ENCODE results near the gene PARVB.
"Not testable (repeated sequence)": the region's sequence is repeated elsewhere in the genome, so short reads cannot be mapped to it uniquely, and the experiment has no call there.

Gene PARVB

GRCh38 chr22:43998679-43999264 is 25.3 kb upstream of the PARVB start:
- DNase-seq (ENCODE audit: low read depth): no peak

GRCh38 chr22:43999378-43999777 is 24.7 kb upstream of the PARVB start:
- DNase-seq (ENCODE audit: low read depth): no peak

GRCh38 chr22:44000123-44000522 is 24.0 kb upstream of the PARVB start:
- peak; percentile 20 for DNase-seq (ENCODE audit: low read depth)

DNA sequence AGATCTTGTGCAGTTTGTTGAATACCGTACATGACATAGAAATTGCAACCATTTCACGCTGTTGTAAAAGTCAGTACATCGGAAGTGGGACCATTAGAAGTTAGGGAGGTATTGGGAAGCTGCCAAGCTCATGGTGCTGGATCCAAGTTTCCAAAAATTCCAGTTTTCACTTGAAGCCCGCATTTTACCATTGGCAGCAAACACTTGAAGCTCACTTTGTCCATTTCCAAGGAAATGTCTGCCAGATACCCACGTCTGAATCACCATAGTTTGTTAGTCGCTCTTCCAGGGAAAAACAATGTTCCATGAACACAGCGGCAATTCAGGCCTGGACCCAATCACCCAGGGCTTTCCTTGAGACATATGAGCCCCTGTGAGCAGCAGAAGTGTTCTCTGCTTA is 22.6 kb upstream of the PARVB start:
- DNase-seq (ENCODE audit: low read depth): no peak

DNA sequence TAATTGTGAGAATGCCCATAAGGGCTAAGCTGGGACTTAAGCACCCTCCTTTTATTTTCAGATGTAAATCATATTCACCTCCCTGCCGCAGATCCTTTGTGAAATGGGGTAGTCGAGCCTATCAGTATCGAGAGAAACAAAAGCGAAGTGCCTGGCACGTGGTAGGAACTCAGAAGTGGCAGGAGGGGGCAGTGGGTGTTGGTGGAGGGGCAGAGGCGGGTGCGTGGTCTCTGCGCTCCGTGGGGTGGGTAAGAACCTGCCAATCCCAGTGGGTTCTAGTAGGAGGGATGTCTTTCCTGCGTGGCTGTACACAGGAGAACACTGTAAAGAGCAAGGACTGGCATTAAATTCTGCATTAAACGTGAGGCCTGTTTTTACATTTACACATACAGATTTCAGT is 21.8 kb upstream of the PARVB start:
- DNase-seq (ENCODE audit: low read depth): no peak

- no peak for DNase-seq (ENCODE audit: low read depth)
Measured at GRCh38 chr22:44002997-44003396, 21.1 kb upstream of the PARVB start.

- DNase-seq (ENCODE audit: low read depth): no peak
Measured at GRCh38 chr22:44003405-44004103, 20.5 kb upstream of the PARVB start.

GRCh38 chr22:44004104-44004460 is 20.0 kb upstream of the PARVB start:
- no peak for DNase-seq (ENCODE audit: low read depth)

DNA sequence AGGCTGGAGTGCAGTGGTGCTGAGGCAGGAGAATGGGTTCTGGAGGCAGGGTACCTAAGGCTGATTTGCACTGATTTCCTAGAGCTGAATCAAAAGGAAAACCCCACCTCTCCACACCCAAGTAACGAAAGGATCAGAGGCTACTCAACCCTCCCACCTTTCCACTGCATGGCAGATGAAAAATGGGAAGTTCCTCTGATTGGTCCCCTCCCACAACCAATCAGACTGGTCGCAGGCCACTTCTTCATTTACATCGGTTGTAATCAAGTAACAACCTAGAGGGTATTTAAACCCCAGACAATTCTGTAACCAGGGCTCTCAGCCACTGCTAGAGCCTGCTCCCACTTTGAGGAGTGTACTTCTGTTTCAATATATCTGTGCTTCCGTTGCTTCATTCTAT is 18.6 kb upstream of the PARVB start:
- no peak for DNase-seq (ENCODE audit: low read depth)

- DNase-seq (ENCODE audit: low read depth): no peak
Measured at GRCh38 chr22:44012162-44012561, 11.9 kb upstream of the PARVB start.

DNA sequence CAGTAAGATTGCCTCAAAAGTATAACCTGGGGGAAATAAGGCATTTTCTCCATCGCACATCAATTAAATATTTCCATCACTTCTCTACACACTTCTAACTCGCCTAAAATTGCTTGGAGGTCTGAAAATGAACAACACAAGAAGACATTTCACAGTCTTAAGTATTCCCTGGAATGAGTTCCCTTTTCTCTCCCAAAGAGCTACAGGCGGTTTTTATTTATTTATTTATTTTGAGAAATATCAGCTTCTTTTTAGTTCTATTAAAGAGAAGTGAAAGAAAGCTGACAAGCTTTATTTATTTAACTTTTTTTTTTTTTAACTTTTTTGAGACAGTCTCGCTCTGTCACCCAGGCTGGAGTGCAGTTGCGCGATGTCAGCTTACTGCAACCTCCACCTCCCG is 11.5 kb upstream of the PARVB start:
- DNase-seq (ENCODE audit: low read depth): no peak

- no peak for DNase-seq (ENCODE audit: low read depth)
Measured at GRCh38 chr22:44014241-44014640, 9.9 kb upstream of the PARVB start.

DNA sequence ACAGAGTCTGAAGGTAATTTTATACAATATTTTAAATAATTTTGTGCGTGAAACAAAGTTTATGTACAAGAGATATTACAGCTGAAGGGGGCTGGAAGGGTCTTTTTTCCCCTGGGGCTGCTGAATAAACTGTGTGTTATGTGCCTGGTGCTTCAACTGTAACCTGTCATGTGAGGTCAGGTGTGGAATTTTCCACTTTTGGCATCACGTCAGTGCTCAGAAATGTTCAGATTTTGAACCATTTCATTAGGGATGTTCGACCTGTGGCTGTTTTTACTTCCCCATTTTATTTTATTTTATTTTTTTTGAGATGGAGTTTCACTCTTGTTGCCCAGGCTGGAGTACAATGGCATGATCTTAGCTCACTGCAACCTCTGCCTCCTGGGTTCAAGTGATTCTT is 7.5 kb upstream of the PARVB start:
- not testable (repeated sequence) for DNase-seq (ENCODE audit: low read depth)

DNA sequence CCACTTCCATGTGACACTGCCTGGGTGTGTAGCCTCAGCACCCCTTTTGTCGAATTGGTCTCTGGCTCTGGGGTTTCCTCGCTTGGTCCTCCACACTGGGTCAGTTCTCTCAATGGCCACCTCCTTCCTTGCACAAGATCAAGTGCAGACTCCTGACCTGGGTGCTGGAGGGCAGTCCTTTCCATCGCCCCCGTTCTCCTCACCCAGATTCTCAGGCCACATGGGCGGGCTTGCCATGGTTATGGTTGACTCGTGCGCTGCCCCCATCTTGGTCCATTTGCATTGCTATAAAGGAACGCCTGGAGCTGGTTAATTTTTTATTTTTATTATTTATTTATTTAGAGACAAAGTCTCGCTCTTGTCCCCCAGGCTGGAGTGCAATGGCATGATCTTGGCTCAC is 5.5 kb upstream of the PARVB start:
- DNase-seq (ENCODE audit: low read depth): no peak

- DNase-seq (ENCODE audit: low read depth): no peak
Measured at GRCh38 chr22:44019416-44019815, 4.7 kb upstream of the PARVB start.

DNA sequence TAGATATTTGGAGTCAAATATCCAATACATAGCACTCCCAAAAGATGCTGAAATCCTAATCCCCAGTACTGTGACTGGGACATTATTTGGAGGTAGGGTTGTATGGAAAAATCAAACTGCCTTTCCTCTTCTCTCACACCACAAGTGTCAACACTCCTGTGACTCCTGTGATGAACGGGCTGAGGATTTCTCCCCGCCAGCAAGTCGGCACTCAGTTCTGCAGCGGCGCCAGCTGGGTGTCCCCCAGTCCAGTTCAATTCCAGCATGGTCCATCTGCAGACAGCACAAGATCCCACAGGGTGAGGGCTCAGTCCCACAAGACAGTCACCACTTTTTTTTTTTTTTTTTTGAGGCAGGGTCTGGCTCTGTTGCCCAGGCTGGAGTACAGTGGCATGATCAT is 4.3 kb upstream of the PARVB start:
- DNase-seq (ENCODE audit: low read depth): no peak

DNA sequence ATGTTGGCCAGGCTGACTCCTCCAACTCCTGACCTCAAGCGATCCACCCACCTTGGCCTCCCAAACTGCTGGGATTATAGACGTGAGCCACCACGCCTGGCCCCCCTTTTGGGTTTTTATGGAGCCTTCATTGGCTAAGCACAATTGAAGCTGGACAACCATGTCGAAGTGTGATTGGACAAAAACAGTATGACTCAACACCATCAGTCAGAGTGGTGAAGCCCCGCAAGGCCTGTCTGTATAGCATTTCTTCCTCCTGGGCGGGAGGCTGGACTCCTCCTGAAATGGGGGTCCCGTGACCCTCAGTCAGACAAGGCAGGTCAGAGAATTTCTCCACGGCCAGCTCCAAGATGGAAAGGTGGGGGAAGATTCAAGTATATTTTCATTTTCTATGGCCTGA is 3.1 kb upstream of the PARVB start:
- peak; percentile 54 for DNase-seq (ENCODE audit: low read depth)

GRCh38 chr22:44023404-44024287 is 456 bp upstream of the PARVB start:
- peak; percentile 34 for DNase-seq (ENCODE audit: low read depth)

GRCh38 chr22:44025171-44026065 is 1.3 kb downstream of the PARVB start:
- DNase-seq (ENCODE audit: low read depth): no peak

DNA sequence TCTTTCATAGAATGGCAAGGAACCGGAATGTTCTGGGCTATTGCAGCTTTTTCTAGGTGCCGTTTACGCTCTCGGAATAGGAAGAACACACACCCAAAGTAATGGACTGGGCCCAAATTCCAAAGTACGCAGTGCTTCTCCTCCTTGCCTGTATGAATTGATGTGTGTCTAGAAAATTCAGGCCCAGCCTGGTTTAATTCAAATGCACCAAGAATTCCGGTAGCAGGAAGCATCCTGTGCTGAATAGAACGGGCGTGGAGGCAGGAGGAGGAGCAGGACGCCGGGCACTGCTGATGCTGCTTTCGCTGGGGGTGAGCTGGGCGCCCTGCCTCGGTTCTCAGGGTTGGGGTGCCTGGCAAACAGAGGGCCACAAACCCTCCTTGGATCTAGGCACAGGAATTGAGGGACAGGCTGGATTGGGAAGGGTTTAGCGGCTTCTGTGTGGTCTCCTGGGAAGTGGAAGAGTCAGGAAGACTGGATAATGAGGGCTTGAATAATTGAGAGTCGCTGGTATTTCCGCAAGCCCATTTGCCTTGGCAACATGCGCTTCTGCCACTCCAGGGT is 2.0 kb downstream of the PARVB start:
- DNase-seq (ENCODE audit: low read depth): no peak

DNA sequence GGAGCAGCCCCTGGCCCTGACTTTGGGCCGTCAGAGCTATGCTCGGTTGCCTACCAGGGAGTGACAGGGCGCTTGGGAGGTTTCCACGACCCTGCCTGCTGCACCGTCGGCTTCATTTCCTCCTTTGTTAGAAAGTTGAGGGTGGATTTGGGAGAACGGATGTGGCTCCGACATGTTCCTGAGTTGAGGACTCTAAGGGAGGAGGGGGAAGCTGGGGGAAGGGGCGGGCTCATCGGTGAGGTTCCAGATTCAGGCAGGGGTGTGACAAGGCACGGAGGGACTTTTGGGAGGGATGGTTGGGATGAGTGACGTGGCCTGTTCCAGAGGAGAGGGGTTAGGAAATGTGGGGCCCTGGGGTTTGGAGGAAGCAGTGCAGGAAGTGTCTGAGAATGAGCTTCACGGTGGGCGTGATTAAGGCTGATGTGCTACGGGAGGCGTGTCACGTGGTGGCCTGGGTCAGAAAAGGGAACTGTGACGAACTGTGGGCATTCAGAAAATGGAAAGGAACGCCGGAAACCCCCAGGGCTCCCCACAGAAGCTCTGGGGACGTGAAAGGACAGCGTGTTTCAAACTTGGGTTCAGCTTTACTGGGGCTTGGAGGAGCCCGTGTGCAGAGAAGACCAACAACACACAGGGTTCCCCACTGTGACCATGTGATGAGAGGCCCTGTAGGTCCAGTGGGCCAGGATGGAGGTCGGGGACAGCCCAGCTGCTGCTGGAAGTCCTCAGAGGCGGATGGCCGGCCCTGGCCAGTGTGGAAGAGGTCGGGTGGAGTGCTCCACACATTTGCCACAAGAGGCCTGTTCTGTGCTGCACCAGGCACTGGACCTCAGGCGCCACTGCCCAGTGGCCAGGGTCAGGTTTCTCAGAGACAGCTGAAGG is 2.8 kb downstream of the PARVB start:
- DNase-seq (ENCODE audit: low read depth): peak; percentile 67
